Measurements from ENCODE around the gene PPFIA2.

Gene PPFIA2

GRCh38 chr12:81333812-81334211, 425.3 kb downstream of the PPFIA2 start:
- no peak for DNase-seq

DNA sequence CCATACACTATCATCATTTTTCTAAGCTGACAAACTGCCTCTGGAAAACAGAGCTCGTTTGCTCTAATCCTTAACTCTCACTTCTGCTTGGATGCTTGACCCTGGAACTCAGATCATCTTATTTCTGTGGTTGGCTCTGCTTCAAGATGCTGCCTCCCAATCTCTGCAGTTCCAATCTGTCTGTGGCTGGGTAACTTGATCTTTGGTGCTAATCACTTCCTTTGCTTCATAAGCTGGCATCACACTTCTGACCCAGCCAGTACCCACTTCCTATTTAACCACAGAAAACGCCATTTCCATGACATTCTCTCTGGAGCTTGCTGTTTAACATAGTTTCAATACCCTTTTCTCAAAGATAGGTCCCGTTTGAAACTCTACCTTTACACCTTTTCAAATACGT, 427.1 kb downstream of the PPFIA2 start:
- DNase-seq = no peak

DNA sequence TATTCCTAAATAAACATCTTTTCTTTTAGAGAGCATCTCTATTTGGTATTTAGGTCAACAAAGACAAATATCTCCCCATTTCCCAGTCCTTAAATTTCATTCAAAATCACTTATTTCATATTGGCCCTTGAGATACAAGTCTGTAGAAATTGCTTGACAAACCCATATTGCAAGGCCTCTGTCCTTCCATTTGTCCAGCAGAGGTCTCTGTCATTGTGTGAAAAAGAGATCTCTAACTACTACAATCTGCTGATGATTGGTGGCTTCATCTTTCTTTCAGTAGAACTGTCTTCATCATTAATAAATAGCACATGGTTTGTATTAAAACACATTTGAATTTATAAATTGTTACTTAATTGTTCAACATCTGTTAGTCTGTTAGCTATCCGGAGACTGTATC, 428.7 kb downstream of the PPFIA2 start:
- DNase-seq = no peak

DNA sequence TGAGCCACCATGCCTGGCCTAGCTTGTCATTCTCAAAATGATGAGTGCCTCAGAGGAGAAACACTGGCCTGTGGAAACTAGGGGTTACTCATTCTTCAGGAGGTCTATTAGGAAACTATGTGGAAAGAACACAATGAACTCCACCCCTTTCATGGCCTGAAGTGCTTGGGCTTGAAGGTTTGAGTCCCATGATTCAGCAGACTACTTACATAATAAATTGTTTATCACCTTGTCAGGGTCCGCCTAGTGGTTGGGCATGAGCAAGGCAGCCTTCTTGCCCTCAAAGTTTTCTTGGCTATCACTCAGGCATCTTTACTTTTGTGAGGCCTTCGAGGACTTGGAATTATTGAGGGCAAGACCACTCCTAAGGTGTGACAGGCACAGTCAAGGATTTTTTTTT, 430.1 kb downstream of the PPFIA2 start:
- DNase-seq = no peak

- DNase-seq = no peak
Observed at GRCh38 chr12:81327425-81327824, 431.7 kb downstream of the PPFIA2 start.

DNA sequence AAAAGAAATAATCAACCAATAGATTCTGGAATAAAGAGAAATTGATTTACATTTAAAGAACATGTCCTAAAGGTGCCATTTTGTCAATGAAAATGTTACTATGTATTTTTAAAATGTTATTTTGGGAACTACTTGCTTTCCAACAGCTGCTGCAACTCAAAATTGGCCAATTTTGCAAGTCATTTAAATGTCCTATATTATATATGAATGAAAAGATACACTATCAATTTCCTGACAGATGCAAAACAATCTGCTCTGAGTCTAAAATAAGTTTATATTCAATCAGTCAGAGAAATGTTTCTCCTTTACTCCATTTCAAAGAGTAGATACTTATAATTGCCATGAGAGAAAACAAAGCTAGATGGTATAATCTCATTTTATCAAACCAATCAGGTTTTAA, 434.1 kb downstream of the PPFIA2 start:
- no peak for DNase-seq

DNA sequence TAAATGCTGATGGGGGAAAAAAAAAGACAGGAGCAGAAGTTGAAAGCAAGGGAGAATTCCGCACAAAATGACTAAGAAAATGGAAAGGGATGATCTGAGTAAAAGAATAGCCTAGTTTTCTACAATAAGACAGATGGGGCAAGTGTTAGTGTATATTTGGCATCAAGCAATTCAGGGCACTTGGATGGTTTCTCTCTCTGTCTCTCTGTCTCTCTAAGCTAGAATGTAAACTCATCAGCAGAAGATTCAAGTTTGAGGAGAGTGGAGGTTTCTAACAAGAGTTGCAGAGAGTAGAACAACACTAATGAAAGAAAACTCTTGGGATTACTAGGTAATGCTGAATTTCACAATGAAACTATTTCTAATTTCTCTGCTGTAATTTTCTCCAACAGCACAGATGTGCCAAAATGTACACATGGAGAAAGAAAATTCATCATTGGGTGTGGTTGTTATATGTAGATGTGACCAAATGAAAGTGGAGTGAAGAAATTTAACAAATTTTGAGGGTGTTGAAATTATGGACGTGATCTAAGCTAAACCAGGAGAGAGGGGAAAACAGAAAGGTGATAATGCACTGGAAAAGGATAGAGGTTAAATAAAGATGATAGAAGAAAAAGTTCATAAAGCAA, 444.1 kb downstream of the PPFIA2 start:
- DNase-seq = no peak

GRCh38 chr12:81303935-81304334, 455.2 kb downstream of the PPFIA2 start:
- DNase-seq = no peak

DNA sequence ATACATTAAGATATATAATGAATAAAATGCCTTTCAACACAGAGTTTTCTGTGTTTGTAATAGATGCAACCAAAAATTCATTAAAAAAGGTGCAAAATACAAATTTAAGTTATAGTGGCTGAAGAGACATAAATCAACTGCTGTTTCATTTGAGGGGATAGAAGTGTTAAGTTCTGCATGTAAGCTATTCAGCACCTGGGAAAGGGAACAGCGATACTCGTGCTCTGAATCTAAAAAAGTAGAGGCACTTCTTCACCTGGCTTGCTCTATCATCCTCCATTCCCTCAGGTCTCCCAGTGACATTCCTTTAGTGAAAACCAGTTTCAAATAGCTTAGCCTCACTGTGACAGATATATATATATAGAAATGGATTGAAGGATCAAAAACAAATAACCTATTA, 458.7 kb downstream of the PPFIA2 start:
- no peak for DNase-seq

DNA sequence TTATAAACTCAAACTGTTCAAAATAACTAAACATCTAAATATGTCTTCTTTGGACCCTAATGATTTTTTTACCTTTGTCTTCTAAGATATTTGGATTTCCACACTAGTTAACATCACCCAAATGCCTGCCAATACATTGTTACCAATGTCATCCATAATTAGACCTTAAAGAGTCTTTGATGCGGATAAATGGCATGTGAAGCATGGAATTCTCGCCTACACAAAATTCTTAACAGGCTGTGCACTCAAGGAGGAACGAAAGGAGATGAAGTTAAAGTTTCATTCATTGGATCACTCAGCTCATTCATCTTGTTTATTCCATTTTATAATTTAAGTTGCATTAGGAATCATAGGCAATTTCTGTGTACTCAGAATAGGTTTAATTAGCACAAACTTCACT, 461.5 kb downstream of the PPFIA2 start:
- no peak for DNase-seq

DNA sequence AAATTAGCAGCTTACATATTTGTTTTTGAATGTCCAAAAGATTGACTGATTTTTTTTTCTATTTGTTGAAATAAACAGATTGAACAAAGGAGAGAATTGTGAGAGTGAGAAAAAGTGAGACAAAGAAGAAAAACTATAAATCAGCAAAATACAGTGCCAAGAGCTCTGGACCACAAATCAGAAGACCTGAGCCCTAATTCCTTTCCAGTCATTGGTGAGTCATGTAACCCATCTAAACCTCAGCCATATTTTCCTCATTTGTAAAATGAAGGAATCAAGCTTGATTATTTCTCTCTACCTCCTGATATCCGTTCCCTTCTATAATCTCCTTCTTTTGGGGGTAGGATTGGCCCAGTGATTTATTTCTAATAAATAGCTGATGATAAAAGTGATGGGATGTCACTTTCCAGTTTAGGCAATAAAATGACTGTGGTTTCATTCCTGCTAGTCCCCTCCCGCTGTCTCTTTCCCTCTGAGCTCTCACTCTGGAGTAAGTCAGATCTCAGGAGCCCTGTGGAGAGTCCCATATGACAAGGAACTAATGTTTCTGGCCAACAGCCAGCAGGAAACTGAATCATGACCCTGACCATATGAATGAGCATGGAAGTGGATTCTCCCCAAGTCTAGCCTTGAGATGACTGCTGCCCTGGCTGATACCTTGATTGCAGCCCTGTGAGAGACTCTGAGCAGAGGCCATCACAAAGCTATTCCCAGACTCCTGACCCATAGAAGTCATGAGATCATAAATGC, 462.4 kb downstream of the PPFIA2 start:
- DNase-seq = no peak

DNA sequence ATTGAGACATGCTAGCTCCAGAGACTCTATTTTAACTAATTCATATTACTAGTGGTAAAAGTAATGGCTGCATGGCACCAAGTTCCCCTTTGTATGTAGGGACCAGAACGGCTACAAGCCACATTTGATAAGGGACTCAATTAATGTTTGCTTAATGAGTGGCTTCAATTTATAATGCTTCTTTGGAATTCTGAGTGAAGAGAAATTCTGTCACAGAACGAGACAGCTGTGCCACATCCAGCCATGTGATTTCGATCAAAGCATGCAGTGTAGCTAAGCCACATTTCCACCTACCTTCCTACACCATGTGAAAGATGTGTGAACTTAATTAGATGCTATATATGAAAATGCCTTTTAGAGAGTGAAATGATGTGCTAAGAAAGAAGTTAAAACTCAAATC, 463.9 kb downstream of the PPFIA2 start:
- DNase-seq = no peak

DNA sequence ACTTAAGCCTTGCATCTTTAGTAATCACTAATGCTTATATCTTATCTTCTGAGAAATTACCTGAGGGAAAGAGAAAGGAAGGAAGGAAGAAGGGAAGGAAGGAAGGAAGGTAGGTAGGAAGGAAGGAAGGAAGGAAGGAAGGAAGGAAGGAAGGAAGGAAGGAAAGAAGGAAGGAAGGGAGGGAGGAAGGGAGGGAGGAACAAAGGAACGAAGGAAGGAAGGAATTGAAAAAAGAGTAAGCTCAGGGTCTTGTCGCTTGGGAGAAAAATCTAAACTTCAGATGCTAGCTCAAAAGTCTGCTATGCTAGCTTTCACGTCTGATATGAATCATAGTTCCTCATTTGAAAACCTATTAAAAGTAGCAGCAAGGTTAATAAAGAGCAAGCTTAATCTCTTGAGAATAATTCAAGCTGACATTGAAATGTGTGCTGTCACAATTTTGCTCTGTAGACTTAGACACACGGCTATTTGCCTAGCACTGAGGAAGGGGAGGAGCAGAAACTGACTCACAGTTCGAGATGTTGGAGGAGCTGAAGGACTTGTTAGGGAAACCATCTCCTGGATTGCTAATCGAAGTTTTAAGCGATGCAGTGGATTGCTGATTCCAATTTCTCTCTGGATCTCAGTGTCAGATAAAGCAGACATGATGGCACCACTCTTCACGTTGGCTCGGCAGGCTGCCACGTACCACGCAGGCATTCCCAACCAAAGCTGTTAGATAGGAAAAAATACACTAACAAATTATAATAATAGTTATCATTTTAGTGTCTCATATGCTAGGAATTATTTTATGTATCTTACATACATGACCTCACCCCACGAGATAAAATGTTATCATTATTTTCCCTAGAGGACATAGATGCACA, 464.6 kb downstream of the PPFIA2 start:
- no peak for DNase-seq

DNA sequence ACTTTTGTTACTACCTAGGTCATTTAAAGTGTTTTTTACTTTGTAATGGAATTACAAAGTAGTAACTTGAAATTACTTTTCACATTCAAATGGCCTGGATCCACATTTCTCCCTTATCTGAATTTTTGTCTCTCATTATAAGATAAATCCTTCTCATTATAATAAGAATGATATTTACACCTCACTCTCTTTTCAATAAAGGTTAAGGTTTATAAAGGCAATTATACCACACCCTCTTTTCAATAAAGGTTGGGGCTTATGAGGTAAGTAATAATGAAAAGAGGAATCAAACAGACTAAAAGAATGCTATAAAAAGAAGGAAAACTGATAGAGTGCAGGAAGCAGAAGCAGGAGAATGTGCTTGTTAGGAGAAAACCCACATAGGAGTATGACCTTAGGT, 470.5 kb downstream of the PPFIA2 start:
- no peak for DNase-seq

- no peak for DNase-seq
Observed at GRCh38 chr12:81284137-81284536, 475.0 kb downstream of the PPFIA2 start.

- DNase-seq = no peak
Observed at GRCh38 chr12:81274637-81275529, 484.3 kb downstream of the PPFIA2 start.

DNA sequence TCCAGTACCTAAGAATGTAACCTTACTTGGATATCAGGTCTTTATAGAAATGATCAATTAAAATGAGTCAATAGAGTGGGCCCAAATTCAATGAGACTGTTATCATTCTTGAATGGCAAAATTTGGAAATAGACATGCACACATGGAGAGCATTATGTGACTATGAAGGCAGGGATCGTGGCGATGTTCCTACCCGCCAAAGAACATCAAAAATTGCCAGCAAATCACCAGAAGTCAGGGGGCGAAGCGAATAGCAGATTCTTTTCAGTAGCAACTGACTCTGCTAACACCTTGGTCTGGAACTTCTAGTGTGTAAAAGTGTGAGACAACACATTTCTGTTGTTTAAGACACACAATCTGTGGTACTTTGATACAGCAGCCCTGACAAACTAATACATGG, 488.8 kb downstream of the PPFIA2 start:
- no peak for DNase-seq

GRCh38 chr12:81263072-81263471, 496.1 kb downstream of the PPFIA2 start:
- DNase-seq = no peak

GRCh38 chr12:81261508-81262207, 497.5 kb downstream of the PPFIA2 start:
- no peak for DNase-seq

DNA sequence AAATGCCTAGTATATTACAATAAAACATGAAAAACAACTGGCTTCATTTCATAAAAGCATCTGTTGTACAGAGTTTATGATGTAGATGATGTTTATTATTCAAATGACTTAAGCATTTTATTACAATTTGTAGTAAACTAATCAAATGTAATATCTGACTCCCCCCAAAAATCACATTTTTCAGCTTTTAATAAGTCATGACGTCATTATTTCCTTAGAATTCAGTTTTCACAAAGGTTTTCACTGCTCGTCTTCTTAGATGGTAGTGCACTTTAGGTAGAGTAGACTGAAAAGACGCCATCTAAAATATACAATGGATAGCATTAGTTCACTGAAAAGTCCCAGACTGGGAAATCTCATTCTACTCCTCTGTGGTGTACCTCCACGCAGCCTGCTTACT, 499.8 kb downstream of the PPFIA2 start:
- DNase-seq = no peak

DNA sequence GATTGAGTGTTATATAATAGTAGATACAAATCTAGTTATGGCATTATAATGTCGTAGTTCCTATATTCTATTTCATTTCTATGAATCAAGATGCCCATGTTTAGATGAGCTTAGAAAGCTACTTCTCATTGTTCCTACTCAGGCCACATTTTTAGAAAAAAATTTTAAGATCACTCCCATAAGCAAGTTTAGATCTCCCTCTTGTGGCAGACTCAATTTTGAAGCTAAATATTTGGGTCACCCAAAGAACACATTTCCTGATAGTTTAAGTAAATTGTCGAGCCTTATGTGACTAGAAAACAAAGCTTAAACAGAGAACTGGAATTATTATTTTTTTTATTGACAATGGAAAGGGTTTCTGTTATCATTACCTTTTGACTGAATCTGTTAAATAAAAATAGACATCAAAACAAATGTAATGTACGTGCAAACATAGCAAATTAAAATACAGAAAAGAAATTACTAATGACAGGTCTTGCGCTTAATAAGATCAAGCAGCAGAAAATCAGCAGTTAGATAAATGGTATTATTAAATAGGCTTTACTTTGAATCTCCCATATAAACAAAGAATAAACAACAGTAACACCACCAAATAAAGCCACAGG, 501.1 kb downstream of the PPFIA2 start:
- DNase-seq = no peak

DNA sequence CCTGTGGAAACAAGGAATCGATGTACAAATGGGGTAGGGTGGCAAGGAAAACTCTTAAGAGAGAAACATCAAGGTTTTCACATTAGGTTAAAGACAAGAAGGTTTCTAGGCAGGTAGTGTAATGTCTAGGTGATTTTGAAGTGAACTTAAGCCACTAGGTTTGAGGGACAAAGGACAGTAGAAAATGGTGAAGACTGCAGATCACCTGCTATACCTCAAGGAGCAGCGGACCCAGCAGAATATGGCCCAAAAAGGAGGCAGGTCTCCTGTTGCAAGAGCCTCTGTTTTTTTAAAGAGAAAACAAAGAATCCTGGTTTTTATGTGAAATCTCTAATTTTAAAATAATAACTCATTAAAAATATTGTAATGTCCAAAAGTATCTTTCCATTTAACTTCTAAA, 503.2 kb downstream of the PPFIA2 start:
- DNase-seq = no peak

Data from activated gamma-delta T cell treated with Interleukin-2 at 50 U/mL for 16 hours (primary cell).